Frontal cortex (tissue), 4 donors: ENCODE measurements around the gene CDH20. TPM values are rescaled to one million over a fixed set of nuclear protein-coding genes. Genes with fewer than 3 reads are reported as not detected.

Experiments
- DNase-seq, 2 donors: peaks; one replicate each; pipeline ENCODE4 v3.0.0; 2012; ENCODE audit warnings: low spot score in 2 of 2
- FAIRE-seq: peaks from 2 replicates; lab custom pipeline; 2012; peaks lifted over from hg19 to GRCh38; lab: Jason Lieb, UNC
- total RNA-seq: library from RNA; depleted of rRNA; stranded (reverse); fragments of >200 nt; gene quantifications from one replicate; pipeline ENCODE4 v1.2.3, GENCODE V29; 2014
- donor health status: control.
- donor health status: control.
- donor health status: control.

The CDH20 gene
- 6.9 TPM for total RNA-seq

DNA sequence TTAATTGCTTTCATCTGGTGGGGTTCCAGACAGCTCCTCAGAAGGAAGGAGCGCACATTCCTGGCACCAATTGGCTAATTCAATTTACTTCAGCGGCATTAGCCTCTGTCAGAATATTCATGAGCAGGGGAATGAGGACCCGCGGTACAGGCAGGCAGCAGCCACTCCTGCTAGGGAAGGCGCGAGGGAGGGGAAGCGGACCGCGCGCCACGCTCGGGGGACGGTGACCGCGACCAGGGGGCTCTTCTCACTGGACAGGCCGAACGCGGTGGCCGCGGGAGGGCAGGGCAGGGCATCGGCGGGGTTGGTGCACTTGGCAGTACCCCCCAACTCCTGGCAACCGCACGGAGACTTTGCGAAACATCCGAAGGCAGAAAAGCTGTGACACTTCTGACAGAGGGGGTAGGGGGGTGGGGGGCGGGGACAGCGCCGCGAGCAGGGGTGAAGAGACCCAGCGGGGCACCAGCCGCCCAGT is at the start of gene CDH20:
TSS of gene CDH20 (plus strand) at position 160 of the 475 bp plus-strand sequence.
- no peak for FAIRE-seq
- peak; percentile 27 to 37 for DNase-seq

DNA sequence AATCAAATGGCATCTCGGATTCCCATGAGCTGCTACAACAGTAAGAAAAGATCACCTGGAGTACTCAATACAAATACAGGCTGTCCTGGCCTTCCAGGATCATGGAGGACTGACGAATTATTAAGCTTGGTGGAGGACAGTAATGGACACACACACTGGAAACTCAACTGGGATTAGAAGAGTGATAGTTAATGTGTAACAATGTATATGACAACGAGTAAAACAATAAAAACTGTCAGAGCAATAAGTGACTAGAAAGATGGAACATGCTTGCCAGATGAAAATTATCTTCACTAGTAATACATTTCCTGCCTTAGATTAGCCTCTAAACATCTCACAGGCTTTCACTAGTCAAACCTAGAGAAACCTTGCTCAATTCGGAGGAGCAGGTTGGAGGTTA is 49.2 kb upstream of the CDH20 start:
- no peak for FAIRE-seq

GRCh38 chr18:61285777-61286176 is 47.5 kb upstream of the CDH20 start:
- FAIRE-seq (no peak), DNase-seq (no peak)

More for the DNA sequence above, 49.2 kb upstream of the CDH20 start:
- DNase-seq = no peak

DNA sequence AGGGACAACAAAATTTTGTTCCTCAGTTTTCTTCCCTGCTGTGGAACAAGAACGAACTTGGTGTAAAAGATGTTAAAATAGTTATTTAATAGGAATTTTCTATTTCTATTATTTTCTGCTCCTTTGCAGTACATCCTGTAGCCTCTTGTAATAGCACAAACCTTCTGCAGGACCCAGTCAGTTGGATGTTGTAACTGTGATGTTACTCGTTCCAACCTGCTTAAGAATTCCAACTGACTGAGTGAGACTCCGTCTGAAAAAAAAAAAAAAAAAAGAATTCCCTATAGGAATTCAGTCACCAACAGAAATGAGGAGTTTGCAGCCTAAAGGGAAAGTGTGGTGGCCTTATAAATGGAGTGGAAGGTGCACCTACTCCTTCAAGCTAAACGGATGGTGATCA is 46.4 kb upstream of the CDH20 start:
- DNase-seq (no peak), FAIRE-seq (no peak)

- FAIRE-seq (no peak), DNase-seq (no peak)
These were observed 42.6 kb upstream of the CDH20 start for GRCh38 chr18:61290616-61291015.

GRCh38 chr18:61292280-61293035 is 40.8 kb upstream of the CDH20 start:
- DNase-seq (no peak), FAIRE-seq (no peak)

GRCh38 chr18:61295153-61295552 is 38.1 kb upstream of the CDH20 start:
- DNase-seq (no peak), FAIRE-seq (no peak)

DNA sequence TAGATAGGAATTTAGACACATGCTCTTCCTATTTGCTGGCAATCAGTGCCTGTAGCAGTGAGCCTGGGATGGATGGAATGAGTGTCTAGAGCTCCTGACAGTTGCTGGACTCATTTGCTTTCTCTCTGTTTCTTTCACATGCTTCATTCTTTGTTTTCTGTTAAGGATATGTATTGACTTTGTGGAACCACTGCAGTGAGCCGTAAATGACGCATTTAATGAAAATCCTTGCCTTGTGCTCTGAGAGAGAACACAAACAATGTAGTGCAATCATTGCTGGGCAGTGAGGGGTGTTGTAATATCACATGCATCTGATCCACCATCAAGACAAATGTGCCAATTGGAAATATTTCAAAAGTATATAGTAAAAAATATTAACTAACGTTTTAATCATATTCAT is 25.2 kb upstream of the CDH20 start:
- FAIRE-seq (no peak), DNase-seq (no peak)

- FAIRE-seq (no peak), DNase-seq (peak in 1 of 2 donors; percentile 13)
These were observed 24.3 kb upstream of the CDH20 start for GRCh38 chr18:61308795-61309393.

- FAIRE-seq (no peak), DNase-seq (peak; percentile 51 to 52)
These were observed 10.9 kb upstream of the CDH20 start for GRCh38 chr18:61322265-61322873.

GRCh38 chr18:61323951-61324350 is 9.3 kb upstream of the CDH20 start:
- DNase-seq = no peak
- peak; percentile 84 for FAIRE-seq

DNA sequence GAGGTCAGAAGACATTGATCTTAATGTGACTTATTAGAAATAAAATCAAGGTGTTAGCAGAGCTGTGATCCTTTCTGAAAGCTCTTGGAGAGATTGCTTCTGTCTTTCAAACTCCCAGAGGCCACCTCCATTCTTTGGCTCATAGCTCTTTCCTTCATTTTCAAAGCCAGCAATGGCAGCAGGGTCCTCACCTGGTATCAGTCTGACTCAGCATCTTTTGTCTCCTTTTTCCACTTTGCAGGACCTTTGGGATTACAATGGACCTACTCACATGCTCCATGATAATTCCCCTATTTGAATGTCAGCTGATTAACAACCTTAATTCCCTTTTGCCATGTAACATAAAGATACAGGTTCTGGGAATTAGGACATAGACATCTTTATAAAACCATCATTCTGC is 6.8 kb upstream of the CDH20 start:
- FAIRE-seq = no peak

GRCh38 chr18:61329398-61329797 is 3.8 kb upstream of the CDH20 start:
- DNase-seq (no peak), FAIRE-seq (no peak)

More for the DNA sequence above, 6.8 kb upstream of the CDH20 start:
- no peak for DNase-seq

DNA sequence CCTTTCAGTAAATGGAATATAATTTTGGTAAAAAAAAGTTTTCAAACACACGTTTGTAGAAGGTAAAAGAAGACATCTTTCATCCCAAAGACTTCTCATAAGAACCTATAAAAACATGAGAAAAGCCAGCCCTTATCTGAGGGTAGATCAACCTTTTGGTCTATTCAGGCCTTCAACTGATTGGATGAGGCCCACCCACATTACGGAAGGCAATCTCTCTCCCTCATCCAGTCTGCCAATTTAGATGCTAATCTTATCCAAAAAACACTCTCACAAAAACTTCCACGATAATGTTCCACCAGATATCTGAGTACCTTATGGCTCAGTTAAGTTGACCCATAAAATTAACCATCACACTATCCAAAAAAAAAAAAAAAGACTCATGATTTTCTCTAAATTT is 2.2 kb upstream of the CDH20 start:
- FAIRE-seq = no peak

GRCh38 chr18:61333746-61334490 is 688 bp downstream of the CDH20 start:
- peak; percentile 43 to 55 for DNase-seq
- FAIRE-seq = no peak

More for the DNA sequence above, 2.2 kb upstream of the CDH20 start:
- no peak for DNase-seq

- FAIRE-seq = no peak
These were observed 1.2 kb downstream of the CDH20 start for GRCh38 chr18:61334491-61334850.

DNA sequence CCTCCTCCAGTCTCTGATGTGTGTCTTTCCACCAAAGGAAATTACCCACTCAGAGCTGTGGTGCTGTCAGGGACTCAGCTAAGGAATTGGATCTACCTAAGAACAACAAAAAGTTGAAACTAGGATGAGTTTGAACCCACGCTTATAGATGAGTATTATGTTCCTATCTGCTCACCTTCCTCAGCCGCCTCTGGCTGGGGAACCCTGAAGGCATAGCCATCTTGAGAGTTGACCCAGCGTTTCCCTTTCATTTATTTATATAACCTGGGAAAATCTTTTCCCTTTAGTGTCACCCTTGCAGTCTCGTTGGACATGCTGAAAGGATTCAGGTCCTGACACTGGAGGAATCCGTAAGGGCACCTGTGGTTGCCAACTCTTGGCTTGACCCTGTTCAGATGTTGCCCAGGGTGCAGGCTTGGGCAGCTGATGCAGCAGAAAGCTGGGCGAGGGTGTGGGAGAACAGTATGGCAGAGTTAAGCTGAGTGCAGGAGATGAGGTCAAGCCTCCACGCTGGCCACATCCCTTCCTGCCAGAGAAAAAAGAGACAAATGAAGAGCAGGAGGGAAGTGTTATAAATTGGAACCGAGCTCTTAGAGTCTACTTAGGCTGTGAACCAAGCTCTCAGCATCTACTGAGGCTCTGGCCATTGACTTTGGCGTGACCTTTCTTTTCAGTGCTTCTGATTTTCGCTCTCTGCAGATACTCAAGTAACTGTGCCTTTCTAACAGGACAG is 1.9 kb downstream of the CDH20 start:
- no peak for FAIRE-seq
- DNase-seq = peak in 1 of 2 donors; percentile 48

More at GRCh38 chr18:61334491-61334850, 1.2 kb downstream of the CDH20 start:
- peak; percentile 51 to 71 for DNase-seq

DNA sequence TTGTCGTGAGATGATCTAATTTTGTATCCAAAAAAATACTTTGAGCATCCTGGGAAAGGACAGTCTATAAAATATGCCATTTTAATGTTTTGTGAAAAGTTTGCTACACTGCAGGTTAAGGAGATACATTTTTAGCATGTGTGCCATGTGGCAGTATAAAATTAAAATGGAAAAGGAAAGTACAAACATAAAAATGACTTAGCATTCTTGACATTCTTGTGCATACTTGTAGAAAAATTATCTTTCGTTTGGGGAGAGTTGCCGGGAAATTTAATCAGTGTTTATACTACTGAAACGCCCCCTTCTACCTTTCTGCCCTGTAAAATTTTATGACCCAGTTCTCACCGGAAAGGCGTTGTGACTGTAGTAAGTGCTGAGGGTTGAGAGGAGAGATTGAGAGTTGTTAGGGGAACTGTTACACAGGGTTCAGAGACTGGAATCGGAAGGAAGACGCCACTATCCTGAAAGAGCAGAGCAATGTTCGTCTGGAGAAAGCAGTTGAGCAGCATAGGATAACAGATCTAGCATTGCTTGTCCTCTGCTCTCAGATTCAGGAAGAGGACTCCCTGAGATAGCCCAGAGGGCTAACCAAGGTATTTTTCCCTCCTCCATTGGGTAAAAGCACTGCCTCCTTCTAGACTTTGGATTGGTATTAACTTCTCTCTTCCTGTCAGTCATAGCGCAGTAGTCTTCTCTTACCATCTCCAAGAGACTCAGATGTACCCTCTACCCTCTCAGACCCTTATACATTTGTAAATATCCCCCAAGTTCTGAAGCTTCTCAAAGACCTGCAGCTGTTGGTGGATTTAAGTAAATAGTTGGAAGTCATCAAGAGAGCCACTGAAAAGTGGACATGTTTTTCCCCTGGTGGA is 2.7 kb downstream of the CDH20 start:
- no peak for FAIRE-seq
- peak in 1 of 2 donors; percentile 16 for DNase-seq

DNA sequence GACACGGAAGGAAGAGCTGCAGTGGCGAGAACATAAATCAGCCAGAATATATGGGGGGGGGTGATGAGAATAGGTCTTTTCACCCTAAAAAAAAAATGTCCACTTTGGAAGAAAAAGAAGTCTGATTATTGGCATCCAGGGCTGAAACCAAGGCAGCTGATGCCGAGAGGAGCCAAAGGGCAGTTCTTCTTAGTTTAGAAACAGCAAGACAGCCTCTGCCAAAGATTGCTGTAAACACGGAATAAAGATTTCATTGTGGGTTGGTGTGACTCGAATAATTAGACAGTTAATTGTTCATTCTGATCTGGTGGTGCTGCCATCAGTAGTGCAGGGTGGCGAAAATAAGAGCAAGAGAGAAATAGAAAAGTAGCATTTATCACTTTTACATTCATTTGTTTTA is 3.5 kb downstream of the CDH20 start:
- DNase-seq (peak; percentile 32 to 65), FAIRE-seq (peak; percentile 95)
